ENCODE results near the gene FNIP2. TPM values are rescaled to one million over a fixed set of nuclear protein-coding genes. Genes with fewer than 3 reads are reported as not detected.
A peak's percentile ranks its signal among the peaks of the same experiment; 100 is the strongest.

FNIP2 gene
- total and polyA plus RNA-seq, 11 donors, result 14.5 to 87.4 (median 40.9) TPM

GRCh38 chr4:158850800-158851644, 82.2 kb downstream of the FNIP2 start:
- Histone ChIP-seq H3K9me3 (no peaks in the 10 kb centered on the region), H3K36me3 (peaks cover 0 to 84% (median 43%) of the 10 kb centered on the region in 9 donors), H3K4me1 (peaks cover 0 to 40% (median 9%) of the 10 kb centered on the region in 12 donors), H3K4me3 (no peak overlapping the region), H3K27ac (peak overlapping the region in 1 of 12 donors; percentile 1), H3K27me3 (no peaks in the 10 kb centered on the region)
- intact Hi-C loops (cut with DNase I), result loop anchor here in 9 of 10 donors (1.0 to 10.0 kb wide), 7 partner anchors 79 to 594 kb away; partner anchors contain the start of genes FNIP2 (in 1 of the 9) and RAPGEF2 (in 1 of the 9)
- TF ChIP-seq CTCF (IDR thresholded peaks at IDR 0.05), result peak; percentile 56 to 84 (median 72)
- TF ChIP-seq POLR2A (IDR thresholded peaks at IDR 0.05), result no peak
- ATAC-seq (no peak), DNase-seq (no peak)
- 61 to 69% (median 64%) methylated on average over 7 of the region's 7 CpGs for WGBS, 4 donors

- peaks cover 0 to 34% (median 9%) of the 10 kb centered on the region in 12 donors for H3K4me1 ChIP-seq
- DNase-seq, result peak in 2 of 5 donors; percentile 38 to 40
- peak; percentile 71 to 86 (median 81) for ATAC-seq
- peaks cover 1 to 78% (median 41%) of the 10 kb centered on the region in 9 donors for H3K36me3 ChIP-seq
- H3K9me3 ChIP-seq, result no peaks in the 10 kb centered on the region
- no peaks in the 10 kb centered on the region for H3K27me3 ChIP-seq
- H3K4me3 ChIP-seq, result no peak overlapping the region
- 70 to 76% (median 71%) methylated on average over 6 of the region's 6 CpGs for WGBS, 4 donors
- TF ChIP-seq POLR2A (IDR thresholded peaks at IDR 0.05) (no peak), CTCF (IDR thresholded peaks at IDR 0.05) (no peak)
- intact Hi-C loops (cut with DNase I), result loop anchor here in 6 of 10 donors (5.0 to 10.0 kb wide), 5 partner anchors 82 to 591 kb away; partner anchors contain the start of genes FNIP2 (in 1 of the 6) and RAPGEF2 (in 1 of the 6)
- peak overlapping the region in 1 of 12 donors; percentile 33 for H3K27ac ChIP-seq
Observed at GRCh38 chr4:158854236-158854635, 85.4 kb downstream of the FNIP2 start.

- ATAC-seq (peak; percentile 18 to 68 (median 60)), DNase-seq (no peak)
- peaks cover 0 to 16% (median 0%) of the 10 kb centered on the region in 12 donors for H3K4me1 ChIP-seq
- H3K27me3 ChIP-seq, result no peaks in the 10 kb centered on the region
- H3K9me3 ChIP-seq, result no peaks in the 10 kb centered on the region
- H3K27ac ChIP-seq, result no peak overlapping the region
- intact Hi-C loops (cut with DNase I), result loop anchor here (1.0 to 10.0 kb wide), 12 partner anchors 248 to 590 kb away; partner anchors contain the start of gene RAPGEF2 (in 1 of the 10)
- no peak overlapping the region for H3K4me3 ChIP-seq
- H3K36me3 ChIP-seq, result peaks cover 2 to 88% (median 59%) of the 10 kb centered on the region in 9 donors
- TF ChIP-seq CTCF (IDR thresholded peaks at IDR 0.05) (peak; percentile 39 to 71 (median 59)), POLR2A (IDR thresholded peaks at IDR 0.05) (no peak)
- 68 to 77% (median 70%) methylated on average over 2 of the region's 2 CpGs for WGBS, 4 donors
Observed at GRCh38 chr4:158856852-158857251, 88.0 kb downstream of the FNIP2 start.

GRCh38 chr4:158857951-158858350, 89.1 kb downstream of the FNIP2 start:
- no peaks in the 10 kb centered on the region for H3K27me3 ChIP-seq
- H3K4me1 ChIP-seq, result peaks cover 0 to 15% (median 0%) of the 10 kb centered on the region in 12 donors
- intact Hi-C loops (cut with DNase I), result loop anchor here (1.0 to 10.0 kb wide), 12 partner anchors 247 to 589 kb away; partner anchors contain the start of gene RAPGEF2 (in 1 of the 10)
- H3K27ac ChIP-seq, result no peak overlapping the region
- H3K36me3 ChIP-seq, result peaks cover 0 to 88% (median 63%) of the 10 kb centered on the region in 9 donors
- 88 to 94% (median 89%) methylated on average over 1 of the region's 1 CpG for WGBS, 4 donors
- DNase-seq (no peak), ATAC-seq (no peak)
- TF ChIP-seq CTCF (IDR thresholded peaks at IDR 0.05) (no peak), POLR2A (IDR thresholded peaks at IDR 0.05) (no peak)
- no peaks in the 10 kb centered on the region for H3K9me3 ChIP-seq
- no peak overlapping the region for H3K4me3 ChIP-seq

Data from heart left ventricle (tissue), 16 donors.